ENCODE measurements around the gene FMO5.
A peak's percentile ranks its signal among the peaks of the same experiment; 100 is the strongest.
"Not testable (repeated sequence)": the region's sequence is repeated elsewhere in the genome, so short reads cannot be mapped to it uniquely, and the experiment has no call there.

Gene FMO5

GRCh38 chr1:147225193-147225730 lies at the start of gene FMO5:
FMO5 (minus strand) TSS chr1:147225339; CDS start chr1:147225029, 310 bp downstream.
- DNase-seq (ENCODE audit: low spot score): peak; percentile 51

- DNase-seq (ENCODE audit: low spot score): peak; percentile 46
Measured at GRCh38 chr1:147273409-147274336, 48.5 kb upstream of the FMO5 start.

- no peak for DNase-seq (ENCODE audit: low spot score)
Measured at GRCh38 chr1:147272042-147272441, 46.9 kb upstream of the FMO5 start.

GRCh38 chr1:147270721-147271120 lies 45.6 kb upstream of the FMO5 start:
- no peak for DNase-seq (ENCODE audit: low spot score)

- DNase-seq (ENCODE audit: low spot score): no peak
Measured at GRCh38 chr1:147267711-147268110, 42.6 kb upstream of the FMO5 start.

- no peak for DNase-seq (ENCODE audit: low spot score)
Measured at GRCh38 chr1:147266381-147266780, 41.2 kb upstream of the FMO5 start.

GRCh38 chr1:147264158-147264768 lies 39.1 kb upstream of the FMO5 start:
- no peak for DNase-seq (ENCODE audit: low spot score)

GRCh38 chr1:147260956-147261355 lies 35.8 kb upstream of the FMO5 start:
- DNase-seq (ENCODE audit: low spot score): no peak

- no peak for DNase-seq (ENCODE audit: low spot score)
Measured at GRCh38 chr1:147252540-147252939, 27.4 kb upstream of the FMO5 start.

- DNase-seq (ENCODE audit: low spot score): no peak
Measured at GRCh38 chr1:147247656-147248238, 22.6 kb upstream of the FMO5 start.

GRCh38 chr1:147246910-147247655 lies 21.9 kb upstream of the FMO5 start:
- DNase-seq (ENCODE audit: low spot score): no peak

GRCh38 chr1:147246044-147246690 lies 21.0 kb upstream of the FMO5 start:
- no peak for DNase-seq (ENCODE audit: low spot score)

- DNase-seq (ENCODE audit: low spot score): peak; percentile 21
Measured at GRCh38 chr1:147245586-147246021, 20.5 kb upstream of the FMO5 start.

GRCh38 chr1:147245129-147245528 lies 20.0 kb upstream of the FMO5 start:
- DNase-seq (ENCODE audit: low spot score): no peak

- no peak for DNase-seq (ENCODE audit: low spot score)
Measured at GRCh38 chr1:147243841-147244240, 18.7 kb upstream of the FMO5 start.

GRCh38 chr1:147243228-147243685 lies 18.1 kb upstream of the FMO5 start:
- DNase-seq (ENCODE audit: low spot score): no peak

GRCh38 chr1:147242449-147243227 lies 17.5 kb upstream of the FMO5 start, which contains the start of gene CHD1L:
CHD1L (plus strand) TSS chr1:147242684; CDS start chr1:147242704, 20 bp downstream.
- peak; percentile 96 for DNase-seq (ENCODE audit: low spot score)

GRCh38 chr1:147241934-147242448 lies 16.9 kb upstream of the FMO5 start:
- no peak for DNase-seq (ENCODE audit: low spot score)

- DNase-seq (ENCODE audit: low spot score): not testable (repeated sequence)
Measured at GRCh38 chr1:147240131-147240721, 15.1 kb upstream of the FMO5 start.
